IPS-11a (cell line): ENCODE data around the gene PPT2.
"Not testable (repeated sequence)": the region's sequence is repeated elsewhere in the genome, so short reads cannot be mapped to it uniquely, and the experiment has no call there.

Experiments
- H3K4me3 ChIP-seq: one replicate; pipeline ENCODE4 v1.5.1; 2013; ENCODE audit warnings: low read depth, low read length, control low read depth

The PPT2 gene

DNA sequence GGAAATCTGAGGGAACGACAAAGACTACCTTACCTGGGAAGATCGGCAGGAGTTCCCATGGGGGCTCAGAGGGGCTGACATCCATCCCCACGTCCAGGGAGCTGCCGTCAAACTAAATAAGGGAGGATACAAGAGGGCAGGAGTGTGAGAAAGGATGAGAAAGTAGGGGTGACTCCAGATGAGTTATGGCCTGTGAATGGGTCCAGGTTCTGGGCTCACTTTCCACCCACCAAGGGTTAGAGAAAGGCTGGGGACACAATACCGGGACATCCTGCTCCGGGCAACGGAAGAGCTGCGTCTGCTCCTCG lies 26.6 kb upstream of the PPT2 start:
- H3K4me3 ChIP-seq: peak overlapping the region; percentile 92

DNA sequence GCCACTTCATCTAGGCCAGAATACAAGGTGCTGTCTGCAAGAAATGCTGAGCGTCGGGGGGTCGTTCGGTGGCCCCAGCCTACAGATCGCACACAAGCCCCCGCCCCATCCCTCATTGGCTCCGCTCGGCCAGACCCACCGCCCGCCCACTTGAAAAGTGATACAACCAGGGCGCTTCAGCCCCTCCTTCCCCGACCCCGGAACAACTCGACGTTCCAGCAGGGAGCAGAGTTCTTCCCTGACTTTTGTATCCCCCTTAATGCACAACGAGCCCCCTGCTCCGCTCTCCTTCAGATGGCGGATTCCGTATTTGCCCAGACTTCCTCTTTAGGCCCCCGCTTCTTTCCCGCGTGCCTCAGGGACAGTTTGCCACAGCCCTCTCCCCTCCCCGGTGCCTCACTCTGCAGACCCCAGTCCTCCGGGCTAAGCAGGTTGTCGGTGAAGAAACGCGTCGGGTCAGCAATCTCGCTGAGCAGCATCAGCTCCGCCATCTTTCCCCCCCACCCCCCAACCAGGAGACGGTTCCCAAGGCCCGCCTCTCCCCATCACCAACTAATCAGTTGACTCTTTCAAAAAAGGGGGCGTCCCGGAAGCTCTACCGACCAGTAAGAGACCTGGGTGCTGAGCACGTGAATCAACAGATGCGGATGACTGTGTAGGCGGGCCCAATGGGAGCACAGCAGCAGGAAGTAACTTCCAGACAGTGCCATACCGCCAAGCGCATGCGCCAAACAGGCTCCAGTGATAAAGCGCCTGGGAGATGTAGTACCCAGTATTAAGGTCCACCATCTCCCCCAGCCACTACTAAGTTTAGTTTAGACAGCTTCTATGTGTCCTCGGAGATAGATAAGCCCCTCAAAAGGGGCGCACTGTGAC lies 26.0 kb upstream of the PPT2 start, which contains the start of gene ATF6B:
ATF6B (minus strand) TSS at position 530 of the 876 bp plus-strand sequence; CDS start at position 491, 39 bp downstream.
- peak within 1 kb of the TSS; percentile 92 for H3K4me3 ChIP-seq

DNA sequence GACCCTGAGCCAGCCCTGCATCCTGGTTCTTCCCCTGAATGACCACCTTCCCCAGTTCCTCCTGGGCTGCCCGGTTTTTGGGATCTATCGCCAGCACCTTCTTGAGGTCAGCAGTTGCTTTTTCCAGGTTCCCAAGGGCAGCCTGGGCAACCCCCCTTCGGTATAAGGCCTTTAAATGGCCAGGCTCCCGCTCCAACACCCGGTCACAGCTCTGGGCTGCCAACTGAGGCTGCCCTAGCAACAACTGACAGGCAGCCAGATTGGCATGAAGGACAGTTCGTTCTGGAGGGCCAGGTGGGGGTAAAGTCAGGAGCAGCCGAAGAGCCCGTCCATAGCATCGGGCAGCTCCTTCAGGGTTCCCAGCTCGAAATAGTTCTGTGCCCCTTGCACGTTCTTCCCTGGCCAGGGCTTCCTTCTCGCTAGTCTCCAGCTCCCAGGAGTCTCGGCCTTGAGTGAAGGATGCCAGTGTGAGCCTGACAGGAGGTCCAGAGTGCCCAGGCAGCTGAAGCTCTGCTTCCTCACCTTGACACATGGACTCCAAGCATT lies 25.1 kb upstream of the PPT2 start:
- no peak overlapping the region for H3K4me3 ChIP-seq

DNA sequence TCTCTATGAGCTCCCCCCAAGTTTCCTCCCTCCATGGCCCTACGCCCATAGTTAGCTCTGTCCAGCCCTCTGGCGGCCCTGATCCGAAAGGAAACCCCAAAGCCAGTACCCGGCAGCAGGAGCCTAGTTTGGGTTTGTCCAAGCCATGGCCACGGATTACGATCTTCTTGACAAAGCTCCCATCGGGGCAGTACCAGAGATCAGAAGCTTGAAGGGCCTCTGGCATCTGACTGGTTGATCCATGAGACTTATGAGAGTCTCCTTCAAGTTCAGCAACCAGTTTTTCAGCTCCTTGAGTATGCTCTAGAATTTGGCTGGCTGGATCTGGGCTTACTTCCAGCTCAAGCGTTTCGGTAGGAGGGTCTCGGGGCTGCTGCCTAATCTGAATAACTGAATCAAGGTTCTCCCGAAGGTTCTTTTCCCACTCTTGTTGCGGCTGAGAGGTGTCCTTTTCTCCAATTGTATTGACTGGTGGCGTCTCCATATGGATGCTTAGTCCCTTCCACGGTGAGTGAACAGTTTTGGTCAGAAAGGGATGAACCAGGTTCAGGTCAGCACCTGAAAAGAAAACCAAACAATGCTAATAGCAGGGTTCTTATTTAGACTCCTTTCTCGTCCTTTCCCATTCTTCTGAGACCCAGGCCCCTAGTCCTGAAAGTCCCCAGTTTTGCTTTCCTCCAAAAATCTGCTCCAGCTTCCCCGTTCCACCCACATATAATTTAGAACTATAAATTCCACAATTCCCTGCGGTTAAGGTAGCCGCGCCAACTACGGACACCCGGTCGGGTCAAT lies 24.4 kb upstream of the PPT2 start:
- H3K4me3 ChIP-seq: peak overlapping the region; percentile 63

DNA sequence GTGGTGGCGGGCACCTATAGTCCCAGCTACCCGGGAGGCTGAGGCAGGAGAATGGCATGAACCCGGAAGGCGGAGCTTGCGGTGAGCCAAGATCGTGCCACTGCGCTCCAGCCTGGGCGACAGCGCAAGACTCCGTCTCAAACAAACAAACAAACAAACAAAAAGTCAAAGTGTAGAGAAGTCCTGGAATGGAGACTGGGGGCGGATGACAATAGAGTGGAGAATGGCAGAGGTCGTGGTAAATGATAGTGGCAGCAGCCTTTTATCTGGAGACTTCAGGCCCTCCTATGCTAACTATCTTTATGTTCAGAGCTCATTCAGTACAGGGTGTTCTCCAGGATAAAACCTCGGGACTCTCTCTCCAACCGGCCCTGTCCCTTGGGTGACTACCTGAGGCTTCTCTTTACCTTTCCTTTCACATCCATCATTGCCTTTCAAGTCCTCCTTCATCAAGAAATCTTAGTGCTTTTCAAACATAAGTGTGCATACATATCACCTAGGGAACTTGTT lies 22.4 kb upstream of the PPT2 start:
- H3K4me3 ChIP-seq: no peak overlapping the region

DNA sequence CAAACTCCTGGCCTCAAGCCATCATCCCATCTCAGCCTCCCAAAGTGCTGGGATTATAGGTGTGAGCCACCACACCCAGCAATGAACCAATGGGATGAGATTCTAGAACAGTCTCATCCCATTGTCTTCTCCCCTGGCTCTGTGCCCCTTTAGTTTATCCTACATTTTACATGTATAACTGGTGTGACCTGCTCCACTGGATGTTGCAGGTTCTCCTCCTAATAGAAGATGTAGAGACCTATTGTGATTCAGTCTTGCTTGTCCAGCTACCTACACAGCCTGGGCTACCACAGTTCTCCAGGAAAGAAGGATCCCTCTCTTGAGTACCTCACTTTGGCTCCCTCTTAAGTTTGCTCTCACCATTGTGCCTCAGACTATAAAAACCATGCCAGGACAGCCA lies 21.8 kb upstream of the PPT2 start:
- no peak overlapping the region for H3K4me3 ChIP-seq

DNA sequence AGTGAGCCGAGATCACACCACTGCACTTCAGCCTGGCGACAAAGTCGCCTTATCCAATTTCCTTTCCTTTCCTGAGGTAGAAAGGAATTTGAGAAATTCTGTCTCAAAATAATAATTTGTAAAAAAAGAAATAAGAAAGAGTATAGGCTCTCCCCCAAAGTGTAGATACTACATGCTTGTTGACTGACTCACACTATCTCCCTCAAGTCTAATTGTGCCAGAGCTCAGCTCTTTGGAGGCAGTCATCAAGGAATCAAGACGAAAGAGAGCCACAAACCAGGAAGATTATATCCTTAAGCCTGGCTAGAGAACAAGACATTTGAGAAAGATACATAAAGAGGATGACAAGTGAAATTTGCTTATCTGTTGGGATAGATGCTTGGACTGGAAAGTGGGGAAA lies 20.2 kb upstream of the PPT2 start:
- H3K4me3 ChIP-seq: no peak overlapping the region

DNA sequence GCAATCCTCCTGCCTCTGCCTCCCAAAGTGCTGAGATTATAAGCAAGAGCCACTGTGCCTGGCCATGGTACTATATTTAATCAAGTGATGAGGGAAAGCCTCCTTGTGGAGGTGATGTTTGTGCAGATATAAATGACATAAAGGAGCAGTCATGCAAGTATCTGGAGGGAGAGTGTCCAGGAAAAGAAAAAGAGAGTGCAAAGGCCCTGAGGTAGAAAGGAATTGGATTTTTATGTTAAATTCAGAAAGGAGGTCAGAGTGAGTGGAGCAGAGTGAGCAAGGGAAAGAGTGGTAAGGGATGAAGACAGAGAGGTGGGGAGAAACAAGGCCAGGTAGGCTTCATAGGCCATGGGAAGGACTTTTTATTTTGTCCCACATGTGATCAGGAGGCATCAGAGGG lies 16.5 kb upstream of the PPT2 start:
- no peak overlapping the region for H3K4me3 ChIP-seq

DNA sequence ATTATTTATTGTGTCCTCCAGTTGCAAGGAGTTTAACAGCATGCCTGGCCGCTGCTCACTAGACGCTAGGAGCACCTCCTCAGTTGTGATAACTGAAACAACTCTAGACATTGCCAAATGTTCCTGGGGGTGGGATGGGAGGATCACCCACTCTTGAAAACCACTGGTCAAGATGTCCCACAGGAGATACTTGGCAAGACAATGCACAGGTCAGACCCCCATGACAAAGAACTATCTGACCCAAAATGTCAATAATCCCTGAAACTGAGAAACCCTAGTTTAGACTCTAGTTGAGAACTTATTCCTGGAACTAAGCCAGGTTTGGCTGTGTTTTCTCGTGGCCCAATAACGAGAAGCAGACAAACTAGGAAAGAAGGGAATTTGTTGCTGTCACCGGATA lies 14.4 kb upstream of the PPT2 start:
- no peak overlapping the region for H3K4me3 ChIP-seq

DNA sequence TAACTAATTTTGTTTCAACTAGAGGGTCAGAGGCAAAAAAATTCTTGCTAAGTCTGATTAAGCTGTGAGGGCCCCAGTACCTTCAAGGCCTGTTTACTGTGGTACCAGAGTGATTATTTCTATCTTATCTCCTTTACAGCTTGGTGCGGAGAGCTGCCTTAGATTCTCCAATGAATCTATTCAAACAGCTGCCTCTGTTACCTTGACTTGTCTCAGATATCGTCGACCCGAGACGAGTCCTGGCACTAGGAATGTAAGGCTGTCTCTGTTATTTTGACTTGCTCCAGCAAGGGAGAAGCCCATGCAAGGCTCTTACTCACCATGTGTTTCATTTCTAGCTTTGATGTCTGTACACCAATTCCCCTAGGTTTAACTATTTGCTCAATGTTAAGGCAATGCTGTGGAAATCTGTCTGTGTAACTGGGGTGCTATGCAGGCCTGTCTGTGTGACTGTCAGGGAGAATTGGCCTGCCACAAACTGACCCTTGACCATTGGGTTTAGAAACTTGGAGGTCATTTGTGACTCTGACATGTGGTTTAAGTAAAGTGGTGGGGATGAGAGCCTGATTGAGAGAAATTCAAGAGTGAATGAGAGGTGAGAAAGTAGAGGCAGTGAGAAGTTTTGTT lies 13.4 kb upstream of the PPT2 start:
- no peak overlapping the region for H3K4me3 ChIP-seq

DNA sequence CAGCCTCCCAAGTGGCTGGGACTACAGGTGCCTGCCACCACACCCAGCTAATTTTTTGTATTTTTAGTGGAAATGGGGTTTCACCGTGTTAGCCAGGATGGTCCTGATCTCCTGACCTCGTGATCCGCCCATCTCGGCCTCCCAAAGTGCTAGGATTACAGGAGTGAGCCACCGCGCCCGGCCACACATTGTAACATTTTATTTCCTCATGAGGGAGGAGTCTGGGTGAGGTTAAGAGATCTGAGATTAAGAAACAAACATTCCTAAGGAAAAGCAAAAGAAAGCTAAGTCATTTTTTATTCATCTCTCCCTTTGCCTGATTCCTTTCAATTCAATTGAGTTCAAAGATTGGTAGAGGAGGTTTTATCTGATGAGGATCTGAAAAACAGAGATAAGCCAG lies 9.7 kb upstream of the PPT2 start:
- H3K4me3 ChIP-seq: not testable (repeated sequence)

DNA sequence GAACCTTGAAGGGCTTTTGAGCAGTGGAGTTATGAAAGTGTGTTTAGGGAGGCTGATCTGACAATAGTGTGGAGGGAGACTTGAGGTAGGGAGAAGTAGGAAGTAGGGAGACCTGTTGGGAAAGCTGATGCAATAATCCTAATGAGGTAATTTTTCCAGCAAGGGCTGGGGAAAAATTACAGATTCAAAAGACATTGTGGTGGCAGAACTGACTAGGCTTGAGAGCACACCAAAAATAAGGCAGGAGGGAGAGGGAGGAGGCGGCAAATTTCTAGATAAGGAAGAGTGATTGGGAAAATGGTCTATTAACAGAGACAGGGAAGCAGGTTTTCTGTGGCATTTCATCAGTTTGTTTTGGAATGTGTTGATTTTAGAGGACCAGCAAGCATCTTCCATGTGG lies 7.7 kb upstream of the PPT2 start:
- no peak overlapping the region for H3K4me3 ChIP-seq

DNA sequence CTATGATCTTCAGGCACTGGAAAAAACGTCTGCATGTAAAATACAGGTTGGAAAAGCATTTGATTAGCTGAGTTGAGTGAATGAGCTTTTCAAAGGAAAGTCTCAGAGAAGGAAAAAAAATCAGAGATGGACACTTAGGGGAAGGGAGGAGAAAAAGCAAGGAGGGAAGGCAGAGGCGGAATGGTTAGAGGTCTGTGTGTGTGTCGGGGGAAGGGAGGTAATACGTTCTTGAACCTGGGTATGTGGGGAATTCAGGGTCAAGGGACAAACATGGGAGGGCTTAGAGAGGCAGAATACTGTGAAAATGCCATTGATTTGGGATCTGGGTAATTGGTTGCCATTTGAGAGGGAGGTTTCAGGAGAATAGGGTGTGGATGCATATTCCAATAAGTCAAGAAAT lies 7.3 kb upstream of the PPT2 start:
- no peak overlapping the region for H3K4me3 ChIP-seq

DNA sequence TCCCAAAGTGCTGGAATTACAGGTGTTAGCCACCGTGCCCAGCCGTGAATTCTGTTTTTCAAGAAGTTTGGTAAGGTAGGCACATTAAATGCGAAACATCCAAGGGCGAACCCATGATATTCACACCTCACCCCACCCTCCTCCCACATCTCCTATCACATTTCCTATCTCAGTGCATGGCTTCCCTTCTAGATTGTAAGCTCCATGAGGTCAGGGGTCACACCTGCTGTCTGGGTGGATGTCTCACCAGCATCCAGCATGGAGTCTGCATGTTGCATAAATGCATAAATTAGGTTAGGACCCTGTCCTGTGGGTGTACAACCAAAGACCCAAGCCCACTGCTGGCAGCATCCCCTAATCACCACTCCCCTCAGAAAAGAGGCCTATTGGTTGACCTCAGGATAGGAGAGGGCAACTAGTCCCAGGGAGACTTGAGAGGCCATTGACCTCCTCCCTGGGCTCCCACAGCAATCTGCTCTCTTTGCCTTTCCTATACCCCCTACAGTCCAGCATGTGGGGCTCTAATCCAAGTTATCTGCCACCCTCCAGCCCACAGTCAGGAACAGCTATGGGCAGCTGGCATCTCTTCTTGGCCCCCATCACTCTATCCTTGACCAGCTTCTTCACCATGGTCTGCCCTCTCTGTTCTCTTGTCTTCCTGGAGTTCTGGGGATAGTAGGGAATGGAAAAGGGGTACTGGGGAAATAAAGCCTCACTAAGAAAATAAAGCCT lies 6.4 kb upstream of the PPT2 start:
- H3K4me3 ChIP-seq: no peak overlapping the region

DNA sequence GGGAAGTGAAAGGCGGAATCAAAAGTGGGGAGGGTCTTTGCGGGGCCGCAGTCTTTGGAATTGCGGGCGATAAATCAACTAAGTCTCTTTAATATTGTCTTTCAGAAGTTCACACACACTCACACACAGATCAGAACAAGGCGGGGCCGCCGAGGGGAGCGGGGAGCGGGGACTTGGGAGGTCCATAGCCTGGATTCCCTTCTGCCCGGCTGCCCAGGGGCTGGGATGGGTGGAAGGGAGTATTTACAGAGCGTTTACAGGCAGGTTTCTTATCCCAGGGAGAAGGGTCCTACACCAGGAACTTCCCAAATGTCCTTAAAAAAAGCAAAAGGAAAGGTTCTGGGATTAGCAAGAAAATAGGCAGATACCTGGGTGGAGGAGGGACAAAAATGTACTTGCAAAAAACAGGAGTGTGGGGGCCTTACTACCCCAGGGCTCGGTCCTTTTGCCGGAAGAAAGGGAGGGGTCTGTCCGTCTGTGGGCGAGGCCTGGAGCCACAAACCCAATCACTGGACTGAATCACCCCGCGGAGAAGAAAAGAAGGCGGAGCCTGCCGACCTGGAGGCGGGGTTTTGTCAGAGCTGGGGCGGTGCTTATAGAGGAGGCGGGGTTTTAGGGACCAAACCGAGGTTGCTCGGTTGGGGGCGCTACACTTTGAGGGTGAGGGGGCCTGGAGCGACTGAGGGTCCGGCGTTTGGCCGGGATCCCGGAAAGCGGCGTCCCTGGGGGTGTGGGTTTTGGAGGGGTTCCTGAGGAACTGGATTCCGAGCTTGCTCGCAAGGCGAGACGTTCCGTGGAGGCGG lies 5.5 kb upstream of the PPT2 start:
- peak overlapping the region; percentile 36 for H3K4me3 ChIP-seq

DNA sequence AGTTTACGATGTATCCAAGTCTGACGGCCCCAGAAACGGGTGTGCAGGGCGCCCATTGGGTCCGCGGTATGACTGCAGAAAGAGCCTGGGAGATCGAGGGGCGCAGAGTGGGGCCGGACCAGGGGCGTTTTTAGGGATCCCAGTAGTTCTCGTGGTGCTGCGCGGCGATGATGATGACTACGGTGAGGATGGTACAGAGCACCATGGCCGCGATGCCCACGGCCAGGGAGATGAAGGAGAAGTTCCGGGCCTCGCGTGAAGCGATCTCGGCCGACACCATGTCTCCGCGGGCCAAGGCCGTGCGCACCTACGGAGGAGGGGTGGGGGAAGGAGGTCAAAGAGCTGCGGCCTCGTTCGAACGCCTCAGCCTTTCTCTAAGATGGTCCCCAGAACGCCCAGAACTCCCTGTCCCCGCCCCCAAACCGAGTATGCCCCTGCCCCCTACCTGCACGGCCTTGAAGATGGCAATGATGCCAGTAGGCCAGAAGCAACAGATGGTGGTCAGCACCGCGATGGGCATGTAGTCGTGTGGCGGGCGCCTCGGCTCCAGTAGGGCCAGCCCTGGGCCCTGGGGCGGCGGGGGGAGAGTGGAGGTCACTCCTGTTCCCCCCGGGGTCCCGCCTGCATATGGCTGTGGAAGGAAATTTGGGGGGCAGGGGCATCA lies 4.7 kb upstream of the PPT2 start:
- H3K4me3 ChIP-seq: peak overlapping the region; percentile 36

DNA sequence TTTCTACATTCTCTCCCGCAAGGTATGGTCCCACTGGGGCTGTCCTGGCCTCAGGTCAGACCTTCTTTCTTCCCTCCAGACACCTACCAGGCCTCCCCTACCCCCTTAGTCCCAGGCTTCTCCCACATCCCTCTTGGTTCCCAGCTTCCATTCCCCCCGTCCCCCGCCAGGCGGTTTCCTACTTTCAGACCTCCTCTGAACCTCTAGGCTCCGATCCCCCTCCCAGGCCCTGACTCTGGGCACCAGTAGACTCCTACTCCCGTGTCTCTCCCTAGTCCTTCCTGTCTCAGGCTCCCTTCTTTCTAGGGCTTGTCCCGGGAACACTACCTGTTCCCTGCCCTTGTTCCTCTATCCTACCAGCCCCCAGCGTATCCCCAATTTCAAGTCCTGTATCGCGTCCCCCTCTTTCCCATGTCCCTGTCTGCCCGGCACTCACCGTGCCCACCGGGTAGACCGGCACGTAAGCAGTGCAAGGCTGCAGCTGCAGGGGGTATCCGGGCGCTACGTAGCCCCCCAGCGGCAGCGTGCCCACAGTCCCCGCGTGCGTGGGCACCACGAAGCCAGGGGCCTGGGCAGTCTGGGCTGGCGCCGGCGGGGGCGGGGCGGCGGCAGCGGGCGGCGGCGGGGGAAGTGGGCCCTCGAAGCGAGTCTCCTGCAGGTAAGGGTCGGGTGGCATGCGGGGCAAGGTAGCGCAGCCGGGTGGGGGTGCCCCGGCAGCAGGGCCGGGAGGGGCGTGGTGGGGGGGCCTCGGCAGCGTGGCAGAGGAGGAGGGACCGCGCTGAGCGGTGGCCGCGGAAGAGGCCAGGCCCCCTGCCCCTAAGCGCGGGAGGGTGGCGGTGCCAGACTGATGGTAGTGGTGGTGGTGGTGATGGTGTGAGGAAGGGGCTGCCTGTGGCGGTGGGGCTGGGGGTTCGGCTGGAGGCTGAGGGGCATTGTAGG lies 3.7 kb upstream of the PPT2 start:
- peak overlapping the region; percentile 25 for H3K4me3 ChIP-seq

DNA sequence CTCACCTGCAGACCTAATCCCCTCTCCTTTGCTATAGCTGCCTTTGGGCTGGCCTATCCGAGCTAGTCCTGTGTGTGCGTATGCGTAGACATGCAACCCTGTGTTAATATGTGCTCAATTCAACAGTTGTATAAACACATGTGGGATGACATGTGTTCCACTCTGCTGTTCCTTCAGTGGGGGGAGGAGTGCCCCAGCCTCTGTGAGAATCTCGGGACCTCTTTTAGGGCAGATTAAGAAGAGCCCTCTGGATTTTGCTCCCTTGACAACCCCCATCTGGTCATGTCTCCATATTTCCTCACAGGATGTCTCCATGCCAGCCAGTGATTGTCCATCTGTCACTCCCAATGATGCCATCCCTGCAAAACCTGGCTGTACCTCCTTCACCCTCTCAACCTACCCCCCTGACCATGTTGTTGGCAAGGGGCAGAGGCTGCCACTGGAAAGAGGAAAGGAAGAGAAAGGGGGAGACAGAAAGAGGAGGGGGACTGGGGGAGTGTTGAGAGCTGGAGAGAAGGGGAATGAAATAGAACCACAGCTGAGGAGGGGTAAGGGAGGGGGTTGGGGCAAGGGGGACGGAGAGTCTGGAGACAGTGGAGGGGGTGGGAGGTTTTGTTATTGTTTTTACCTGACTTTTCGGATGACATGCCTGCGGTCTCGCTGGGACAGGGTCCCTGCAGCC lies 2.6 kb upstream of the PPT2 start:
- H3K4me3 ChIP-seq: no peak overlapping the region
